ENCODE measurements around the gene EARS2.

- TF ChIP-seq SUZ12 (IDR thresholded peaks at IDR 0.05; ENCODE audit: extremely low read depth, insufficient read depth, insufficient read length) (no peak), YY1 (IDR thresholded peaks at IDR 0.05; ENCODE audit: insufficient read depth, insufficient read length) (no peak)
These were observed 36.0 kb downstream of the EARS2 start for GRCh38 chr16:23521037-23521743.
